HG03139 (cell line): ENCODE results near the gene TLE7.

Source experiments
- ATAC-seq: cut with Tn5 transposase; IDR thresholded peaks from one replicate; pipeline ENCODE4 v1.9.1; 2021; ENCODE audit not compliant: unreplicated experiment

Gene TLE7

GRCh38 chr16:71449020-71449419 lies 7.2 kb upstream of the TLE7 start:
- ATAC-seq = no peak

- ATAC-seq = no peak
Measured at GRCh38 chr16:71448274-71448866, 6.5 kb upstream of the TLE7 start.

GRCh38 chr16:71443714-71444113 lies 1.9 kb upstream of the TLE7 start:
- ATAC-seq = no peak

- no peak for ATAC-seq
Measured at GRCh38 chr16:71441348-71442050, 355 bp downstream of the TLE7 start.

- no peak for ATAC-seq
Measured at GRCh38 chr16:71440669-71441347, 1.0 kb downstream of the TLE7 start.

- no peak for ATAC-seq
Measured at GRCh38 chr16:71439523-71439922, 2.3 kb downstream of the TLE7 start.

GRCh38 chr16:71436473-71436872 lies 5.4 kb downstream of the TLE7 start:
- ATAC-seq = no peak

- no peak for ATAC-seq
Measured at GRCh38 chr16:71432906-71433305, 8.9 kb downstream of the TLE7 start.

- no peak for ATAC-seq
Measured at GRCh38 chr16:71431991-71432390, 9.9 kb downstream of the TLE7 start.

- ATAC-seq = no peak
Measured at GRCh38 chr16:71431176-71431575, 10.7 kb downstream of the TLE7 start.

- no peak for ATAC-seq
Measured at GRCh38 chr16:71430744-71431143, 11.1 kb downstream of the TLE7 start.

- ATAC-seq = no peak
Measured at GRCh38 chr16:71429581-71429980, 12.3 kb downstream of the TLE7 start.

GRCh38 chr16:71428883-71429282 lies 13.0 kb downstream of the TLE7 start:
- no peak for ATAC-seq

GRCh38 chr16:71428385-71428784 lies 13.5 kb downstream of the TLE7 start:
- no peak for ATAC-seq

- no peak for ATAC-seq
Measured at GRCh38 chr16:71426880-71427615, 14.8 kb downstream of the TLE7 start.

- ATAC-seq = no peak
Measured at GRCh38 chr16:71426069-71426879, 15.6 kb downstream of the TLE7 start.

GRCh38 chr16:71425746-71426068 lies 16.1 kb downstream of the TLE7 start:
- ATAC-seq = no peak

- ATAC-seq = no peak
Measured at GRCh38 chr16:71424626-71425025, 17.2 kb downstream of the TLE7 start.

GRCh38 chr16:71423865-71424264 lies 18.0 kb downstream of the TLE7 start:
- no peak for ATAC-seq

- no peak for ATAC-seq
Measured at GRCh38 chr16:71423016-71423415, 18.8 kb downstream of the TLE7 start.

GRCh38 chr16:71421911-71422310 lies 19.9 kb downstream of the TLE7 start:
- no peak for ATAC-seq
